GM18505 (cell line): ENCODE measurements around the gene SMIM5.

Source experiments
- ATAC-seq: cut with Tn5 transposase; IDR thresholded peaks from one replicate; pipeline ENCODE4 v1.9.1; 2021; ENCODE audit not compliant: unreplicated experiment
- POLR2A ChIP-seq: IDR thresholded peaks from 4 replicates; pipeline ENCODE4 v1.6.1; 2011; ENCODE audit warnings: borderline replicate concordance; ENCODE audit not compliant: insufficient read depth, insufficient read length; ENCODE audit errors: extremely low read depth

SMIM5 gene

DNA sequence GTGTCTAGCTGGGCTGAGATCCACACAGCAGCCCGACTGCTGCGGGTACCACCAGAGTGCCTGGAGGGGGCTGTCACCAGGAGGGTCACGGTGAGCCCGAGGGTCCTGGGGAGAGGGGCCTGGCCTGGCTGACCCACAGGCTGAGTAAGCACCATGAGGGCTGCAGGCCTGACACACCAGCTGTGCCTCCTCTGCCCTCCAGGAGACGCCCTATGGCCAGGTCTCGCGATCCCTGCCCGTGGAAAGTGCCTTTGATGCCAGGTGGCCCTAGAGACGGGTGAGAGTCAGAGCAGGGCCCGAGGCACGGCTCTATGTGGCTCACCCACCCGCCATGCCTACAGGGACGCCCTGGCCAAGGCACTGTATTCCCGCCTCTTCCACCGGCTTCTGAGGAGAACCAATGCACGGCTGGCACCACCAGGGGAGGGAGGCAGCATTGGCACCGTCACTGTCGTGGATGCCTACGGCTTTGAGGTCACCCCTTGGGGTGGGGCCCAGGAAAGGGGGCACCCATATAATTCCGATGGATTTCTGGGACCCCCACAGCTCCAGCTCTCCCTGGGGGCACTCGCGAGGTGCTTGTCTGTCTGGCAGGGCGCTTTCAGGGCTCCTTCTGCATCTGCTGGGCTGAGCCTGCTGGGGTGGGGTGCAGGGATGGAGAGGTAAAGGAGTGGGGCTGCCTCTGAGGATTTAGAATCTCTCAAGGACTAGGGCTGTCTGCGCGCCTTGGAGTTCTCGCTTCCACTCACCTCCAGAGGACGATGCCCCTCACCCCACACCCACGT lies 38.5 kb upstream of the SMIM5 start:
- TF ChIP-seq POLR2A: no peak
- no peak for ATAC-seq

DNA sequence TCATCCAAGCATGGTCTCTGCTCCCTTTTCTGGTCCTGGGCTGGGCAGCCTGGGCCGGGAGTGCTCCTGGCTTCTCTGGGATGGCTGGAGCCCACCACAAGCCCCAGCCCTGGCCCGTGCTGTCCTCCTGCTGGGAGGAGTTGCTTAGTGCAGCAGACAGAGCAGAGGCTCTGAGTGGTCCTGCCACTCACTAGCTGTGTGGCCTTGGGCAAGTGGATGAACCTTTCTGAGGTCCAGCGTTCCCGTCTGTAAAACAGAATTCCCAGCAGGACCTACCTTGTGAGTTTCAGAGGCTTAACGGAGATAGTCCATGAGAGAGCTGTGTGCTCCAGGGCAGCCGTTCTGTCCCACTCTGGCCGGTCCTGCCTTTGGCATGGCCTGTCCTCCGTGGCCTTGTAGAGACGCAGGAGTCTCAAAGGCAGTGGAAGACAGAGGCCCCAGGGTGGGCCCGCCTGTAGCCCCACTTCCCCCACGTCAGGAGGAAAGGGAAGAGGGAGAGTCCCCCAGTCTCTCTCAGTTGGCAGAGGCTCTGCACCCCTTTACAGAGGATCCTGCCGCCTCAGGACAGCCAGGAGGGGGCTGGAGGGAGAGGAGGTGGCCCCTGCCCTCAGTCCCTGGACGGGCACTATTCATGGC lies 37.8 kb upstream of the SMIM5 start:
- no peak for ATAC-seq

DNA sequence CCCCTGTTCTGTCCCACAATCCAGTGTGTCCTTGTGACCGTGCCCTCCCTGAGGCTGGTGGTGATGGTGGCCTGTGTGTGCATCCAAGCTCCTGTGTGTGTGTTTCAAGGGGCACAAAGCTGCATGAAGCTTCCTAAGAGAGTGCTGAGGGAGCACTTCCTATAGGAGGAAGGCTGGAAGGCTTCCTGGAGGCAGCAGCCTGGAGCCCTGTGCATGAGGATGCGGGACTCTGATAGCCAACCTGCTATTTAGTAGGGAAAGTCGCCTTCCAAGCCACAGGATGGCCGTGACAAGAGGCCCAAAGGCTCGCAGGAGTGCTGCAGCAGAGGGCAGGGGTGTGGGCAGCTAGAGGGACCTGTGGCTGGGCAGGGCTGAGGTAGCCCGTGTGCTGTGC lies 37.3 kb upstream of the SMIM5 start:
- TF ChIP-seq POLR2A: no peak
- ATAC-seq: no peak

More for the DNA sequence above, 37.8 kb upstream of the SMIM5 start:
- no peak for TF ChIP-seq POLR2A

GRCh38 chr17:75596320-75597087 lies 36.7 kb upstream of the SMIM5 start:
- no peak for ATAC-seq
- no peak for TF ChIP-seq POLR2A

- no peak for ATAC-seq
- no peak for TF ChIP-seq POLR2A
Observed at GRCh38 chr17:75601057-75601987, 31.9 kb upstream of the SMIM5 start.

DNA sequence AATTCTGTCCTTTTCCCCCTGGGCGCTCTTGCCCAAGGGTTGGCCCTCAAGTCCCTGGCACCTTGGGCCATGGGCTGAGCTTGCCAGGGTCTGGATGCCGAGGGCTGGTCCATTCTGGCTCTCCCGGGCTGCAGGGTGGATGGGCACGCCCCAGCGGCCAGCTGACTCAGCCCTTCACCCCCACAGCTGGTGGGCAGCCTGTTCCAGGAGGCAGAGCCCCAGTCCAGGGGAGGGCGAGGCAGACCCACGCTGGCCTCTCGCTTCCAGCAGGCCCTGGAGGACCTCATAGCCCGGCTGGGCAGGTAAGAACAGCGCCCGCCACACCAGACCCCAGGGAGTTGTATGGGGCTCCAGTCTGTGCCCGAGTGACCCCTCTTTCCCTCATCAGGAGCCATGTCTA lies 30.6 kb upstream of the SMIM5 start:
- no peak for ATAC-seq
- TF ChIP-seq POLR2A: no peak

DNA sequence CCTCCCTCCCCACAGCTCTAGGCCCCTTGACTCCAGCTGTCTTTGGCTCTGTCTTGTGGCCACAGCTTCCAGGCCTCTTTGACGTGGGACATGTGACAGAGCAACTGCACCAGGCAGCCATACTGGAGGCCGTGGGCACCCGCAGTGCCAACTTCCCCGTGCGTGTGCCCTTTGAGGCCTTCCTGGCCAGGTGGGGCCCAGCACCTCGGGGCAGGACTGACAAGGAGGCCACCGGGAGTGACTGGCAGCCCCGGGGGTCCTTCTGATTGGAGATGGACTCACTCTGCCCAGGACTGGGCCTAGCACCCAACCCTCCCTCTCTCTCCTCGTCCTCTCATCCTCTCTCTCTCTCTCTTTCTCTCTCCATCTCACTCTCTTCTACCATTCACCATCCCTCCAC lies 30.1 kb upstream of the SMIM5 start:
- ATAC-seq: no peak

GRCh38 chr17:75604034-75604695 lies 29.1 kb upstream of the SMIM5 start:
- no peak for ATAC-seq
- TF ChIP-seq POLR2A: no peak

More for the DNA sequence above, 30.1 kb upstream of the SMIM5 start:
- no peak for TF ChIP-seq POLR2A

GRCh38 chr17:75605790-75606189 lies 27.4 kb upstream of the SMIM5 start:
- ATAC-seq: no peak
- no peak for TF ChIP-seq POLR2A

- TF ChIP-seq POLR2A: no peak
Observed at GRCh38 chr17:75607086-75607485, 26.1 kb upstream of the SMIM5 start.

GRCh38 chr17:75610103-75610984 lies 22.9 kb upstream of the SMIM5 start:
- no peak for TF ChIP-seq POLR2A

More at GRCh38 chr17:75607086-75607485, 26.1 kb upstream of the SMIM5 start:
- no peak for ATAC-seq

More at GRCh38 chr17:75610103-75610984, 22.9 kb upstream of the SMIM5 start:
- ATAC-seq: no peak
